BLaER1 treated with 17β-estradiol and CSF1 and Interleukin-3, amounts not matched to agents 10 nM and 100 nM (cell line): ENCODE measurements around the gene TSPAN14.
"Not testable (repeated sequence)": the region's sequence is repeated elsewhere in the genome, so short reads cannot be mapped to it uniquely, and the experiment has no call there.

Source experiments
- H3K27ac ChIP-seq, 11 experiments: shearing (Covaris generic); formaldehyde crosslinking; 2 replicates each; pipeline ENCODE4 v1.8.1; 2022
- H3K27me3 ChIP-seq, 11 experiments: shearing (Covaris generic); formaldehyde crosslinking; 2 replicates each; pipeline ENCODE4 v1.8.1; 2022
- H3K36me3 ChIP-seq, 11 experiments: shearing (Covaris generic); formaldehyde crosslinking; 2 replicates each; pipeline ENCODE4 v1.8.1; 2022
- H3K4me1 ChIP-seq, 10 experiments: shearing (Covaris generic); formaldehyde crosslinking; 2 replicates each; pipeline ENCODE4 v1.8.1; 2022
- H3K4me2 ChIP-seq, 11 experiments: shearing (Covaris generic); formaldehyde crosslinking; 2 replicates each; pipeline ENCODE4 v1.8.1; 2022
- H3K4me3 ChIP-seq, 10 experiments: shearing (Covaris generic); formaldehyde crosslinking; 2 replicates each; pipeline ENCODE4 v1.8.1; 2022
- H3K9ac ChIP-seq, 11 experiments: shearing (Covaris generic); formaldehyde crosslinking; 2 replicates each; pipeline ENCODE4 v1.8.1; 2022
- H3K9me3 ChIP-seq, 11 experiments: shearing (Covaris generic); formaldehyde crosslinking; replicated peaks in 1 of 11; 2 replicates each; pipeline ENCODE4 v1.8.1; 2022
- H4K20me1 ChIP-seq, 11 experiments: shearing (Covaris generic); formaldehyde crosslinking; 2 replicates each; pipeline ENCODE4 v1.8.1; 2022
- Cebpa-rat ChIP-seq, 11 experiments: shearing (Covaris generic); IDR thresholded peaks; 2 replicates each; pipeline ENCODE4 v1.8.1; 2022

Gene TSPAN14

DNA sequence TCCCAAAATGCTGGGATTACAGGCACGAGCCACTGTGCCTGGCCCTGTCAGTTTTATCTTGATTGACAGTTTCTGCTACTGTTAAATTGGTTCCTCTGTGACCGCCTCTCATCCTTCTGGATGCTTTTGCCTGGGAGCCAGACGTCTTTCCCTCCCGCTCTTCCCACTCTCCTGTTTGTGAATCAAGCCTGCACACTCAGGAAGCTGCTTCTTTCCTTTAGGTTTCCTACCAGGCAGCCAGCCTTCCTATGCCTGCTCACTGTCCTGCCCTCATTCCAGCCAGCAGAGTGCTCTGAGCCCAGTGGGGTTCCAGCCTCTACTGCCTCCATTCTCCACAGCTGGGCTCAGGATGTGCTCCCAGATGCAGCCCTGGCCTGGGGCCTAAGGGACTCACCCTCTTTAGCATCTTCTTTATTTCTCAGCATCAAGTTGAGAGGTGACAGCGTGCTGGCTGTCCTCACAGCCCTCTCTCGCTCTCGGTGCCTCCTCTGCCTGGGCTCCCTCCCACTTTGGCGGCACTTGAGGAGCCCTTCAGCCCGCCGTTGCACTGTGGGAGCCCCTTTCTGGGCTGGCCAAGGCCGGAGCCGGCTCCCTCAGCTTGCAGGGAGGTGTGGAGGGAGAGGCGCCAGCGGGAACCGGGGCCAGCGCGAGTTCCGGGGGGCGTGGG lies 88.7 kb downstream of the TSPAN14 start:
- Histone ChIP-seq H4K20me1 (no peaks in the 10 kb centered on the region), H3K9me3 (peaks cover 0 to 28% (median 12%) of the 10 kb centered on the region in 11 experiments; a peak in 16 of 22 replicates), H3K27me3 (peaks cover 0 to 18% (median 0%) of the 10 kb centered on the region in 11 experiments; a peak in 3 of 22 replicates), H3K9ac (peak overlapping the region in 7 of 11 experiments; percentile 88 to 92 (median 92); a peak in 12 of 22 replicates), H3K4me2 (peak overlapping the region; percentile 94 to 100 (median 98); a peak in 20 of 22 replicates), H3K36me3 (peaks cover 0 to 45% (median 6%) of the 10 kb centered on the region in 11 experiments; a peak in 10 of 22 replicates), H3K4me1 (peaks cover 59 to 95% (median 82%) of the 10 kb centered on the region in 10 experiments), H3K27ac (peak overlapping the region in 10 of 11 experiments; percentile 18 to 97 (median 94); a peak in 18 of 22 replicates), H3K4me3 (peak overlapping the region in 3 of 10 experiments; percentile 6 to 36 (median 14); a peak in 3 of 20 replicates)
- no peak for TF ChIP-seq Cebpa-rat (IDR thresholded peaks at IDR 0.05)

DNA sequence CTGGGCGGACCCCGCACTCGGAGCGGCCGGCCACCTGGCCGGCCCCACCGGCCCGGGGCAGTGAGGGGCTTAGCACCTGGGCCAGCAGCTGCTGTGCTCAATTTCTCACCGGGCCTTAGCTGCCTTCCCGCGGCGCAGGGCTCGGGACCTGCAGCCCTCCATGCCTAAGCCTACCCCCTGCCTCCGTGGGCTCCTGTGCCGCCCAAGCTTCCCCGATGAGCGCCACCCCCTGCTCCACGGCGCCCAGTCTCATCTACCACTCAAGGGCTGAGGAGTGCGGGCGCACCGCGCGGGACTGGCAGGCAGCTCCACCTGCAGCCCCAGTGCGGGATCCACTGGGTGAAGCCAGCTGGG lies 89.2 kb downstream of the TSPAN14 start:
- Histone ChIP-seq H3K4me2 (peak overlapping the region in 9 of 11 experiments; percentile 94 to 100 (median 98); a peak in 12 of 22 replicates), H3K4me3 (peak overlapping the region in 3 of 10 experiments; percentile 6 to 36 (median 14); a peak in 2 of 20 replicates), H3K9ac (peak overlapping the region in 3 of 11 experiments; percentile 91 to 92 (median 92); a peak in 3 of 22 replicates), H3K9me3 (peaks cover 0 to 28% (median 12%) of the 10 kb centered on the region in 11 experiments; a peak in 16 of 22 replicates), H3K27me3 (peaks cover 0 to 12% (median 0%) of the 10 kb centered on the region in 11 experiments; a peak in 3 of 22 replicates), H3K27ac (peak overlapping the region in 8 of 11 experiments; percentile 91 to 97 (median 96); a peak in 16 of 22 replicates), H3K4me1 (peaks cover 55 to 95% (median 82%) of the 10 kb centered on the region in 10 experiments), H3K36me3 (peaks cover 0 to 50% (median 6%) of the 10 kb centered on the region in 11 experiments; a peak in 10 of 22 replicates)
- H4K20me1 ChIP-seq, result not testable (repeated sequence)

DNA sequence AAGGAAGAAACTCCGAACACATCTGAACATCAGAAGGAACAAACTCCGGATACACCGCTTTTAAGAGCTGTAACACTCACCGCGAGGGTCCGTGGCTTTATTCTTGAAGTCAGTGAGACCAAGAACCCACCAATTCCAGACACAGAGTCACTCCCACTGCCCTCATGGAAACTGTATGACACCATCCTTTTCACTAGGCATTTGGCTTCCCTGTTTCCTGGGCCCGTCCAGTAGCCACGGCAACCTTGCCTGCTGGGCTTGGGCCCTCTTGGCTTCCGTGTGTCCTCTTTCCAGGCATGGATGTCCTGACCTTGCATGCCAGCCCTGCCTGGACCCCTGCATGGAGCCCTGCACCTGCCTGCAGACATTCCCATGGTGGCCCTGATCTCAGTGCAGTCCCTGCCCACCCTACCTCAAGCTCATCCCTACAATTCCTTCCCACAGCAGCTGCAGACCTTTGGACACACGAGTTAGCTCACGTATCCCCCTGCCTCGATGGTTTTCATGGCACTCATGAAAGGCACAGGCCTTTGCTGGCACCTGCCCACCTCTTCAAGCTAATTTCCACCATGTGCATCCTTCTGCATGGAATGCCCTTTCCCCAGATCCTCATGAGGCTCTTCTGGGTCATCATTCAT lies 90.3 kb downstream of the TSPAN14 start:
- peaks cover 0 to 51% (median 6%) of the 10 kb centered on the region in 11 experiments; a peak in 10 of 22 replicates for H3K36me3 ChIP-seq
- H3K4me1 ChIP-seq, result peaks cover 44 to 95% (median 82%) of the 10 kb centered on the region in 10 experiments
- H3K9ac ChIP-seq, result no peak overlapping the region
- H3K4me2 ChIP-seq, result peak overlapping the region in 9 of 11 experiments; percentile 18 to 48 (median 35); a peak in 12 of 22 replicates
- peak overlapping the region in 8 of 11 experiments; percentile 7 to 65 (median 37); a peak in 11 of 22 replicates for H3K27ac ChIP-seq
- no peak for TF ChIP-seq Cebpa-rat (IDR thresholded peaks at IDR 0.05)
- H3K27me3 ChIP-seq, result peaks cover 0 to 3% (median 0%) of the 10 kb centered on the region in 11 experiments; a peak in 1 of 22 replicates
- H3K9me3 ChIP-seq, result peaks cover 0 to 28% (median 12%) of the 10 kb centered on the region in 11 experiments; a peak in 16 of 22 replicates
- no peaks in the 10 kb centered on the region for H4K20me1 ChIP-seq
- H3K4me3 ChIP-seq, result no peak overlapping the region

DNA sequence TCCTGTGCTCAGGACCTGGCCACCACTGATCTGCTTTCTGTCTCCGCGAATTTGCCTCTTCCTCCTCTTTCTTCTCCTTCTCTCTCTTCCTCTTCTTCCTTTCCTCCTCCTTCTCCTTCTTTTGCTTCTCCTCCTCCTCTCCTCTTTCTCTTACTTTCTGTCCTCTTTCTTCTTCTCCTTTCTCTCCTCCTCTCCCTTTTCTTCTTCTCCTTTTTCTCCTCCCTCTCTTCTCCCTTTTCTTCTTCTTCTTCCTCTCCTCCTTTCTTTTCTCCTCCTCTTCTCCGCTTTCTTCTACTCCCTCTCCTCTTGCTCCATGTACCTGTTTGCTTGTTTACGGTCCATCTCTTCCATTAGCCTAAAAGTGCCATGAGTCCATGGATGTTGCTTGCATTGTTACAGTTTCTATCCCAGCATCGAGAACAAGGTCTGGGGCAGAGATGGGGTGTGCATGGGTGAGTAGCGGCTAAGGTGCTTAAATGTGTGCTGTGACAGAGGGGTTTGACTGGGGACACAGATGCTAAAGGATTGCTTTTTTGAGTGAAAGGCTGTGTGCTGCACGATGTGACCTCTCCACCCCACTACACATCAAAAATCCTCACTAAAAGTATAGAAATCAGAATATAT lies 91.3 kb downstream of the TSPAN14 start:
- no peak overlapping the region for H3K4me3 ChIP-seq

DNA sequence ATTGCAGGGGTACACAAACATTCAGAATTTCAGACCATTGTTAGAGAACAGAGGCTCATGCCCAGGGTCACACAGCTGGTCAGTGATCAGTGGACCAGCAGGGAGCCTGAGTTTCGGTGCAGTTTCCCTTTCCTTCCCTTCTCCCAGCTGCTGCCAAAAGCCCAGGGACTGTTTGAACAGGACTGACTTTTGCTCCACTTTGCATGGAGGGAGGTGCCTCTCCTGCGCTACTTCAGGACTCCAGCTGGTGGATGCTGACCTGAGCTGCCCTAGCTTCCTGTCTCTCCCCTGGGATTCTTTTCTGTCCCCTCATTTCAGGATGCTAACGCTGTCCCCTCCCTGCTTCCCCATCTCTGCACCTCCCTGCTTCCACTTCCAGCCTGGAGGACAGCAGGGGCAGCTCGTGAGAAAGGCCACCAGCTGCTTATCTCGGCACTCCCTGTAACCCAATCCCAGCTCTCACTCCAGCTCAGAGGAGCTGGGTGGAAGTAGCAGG lies 98.1 kb downstream of the TSPAN14 start:
- no peaks in the 10 kb centered on the region for H4K20me1 ChIP-seq
- H3K4me2 ChIP-seq, result peak overlapping the region in 5 of 11 experiments; percentile 0 to 22 (median 20); a peak in 4 of 22 replicates
- no peak overlapping the region for H3K9ac ChIP-seq
- no peak for TF ChIP-seq Cebpa-rat (IDR thresholded peaks at IDR 0.05)
- no peak overlapping the region for H3K4me3 ChIP-seq
- H3K27me3 ChIP-seq, result no peaks in the 10 kb centered on the region
- peaks cover 6 to 46% (median 34%) of the 10 kb centered on the region in 10 experiments; a peak in 18 of 20 replicates for H3K4me1 ChIP-seq
- H3K36me3 ChIP-seq, result peaks cover 0 to 56% (median 4%) of the 10 kb centered on the region in 11 experiments; a peak in 8 of 22 replicates
- H3K9me3 ChIP-seq, result peaks cover 0 to 30% (median 14%) of the 10 kb centered on the region in 11 experiments; a peak in 16 of 22 replicates
- no peak overlapping the region for H3K27ac ChIP-seq

More for the DNA sequence above, 91.3 kb downstream of the TSPAN14 start:
- peaks cover 0 to 28% (median 12%) of the 10 kb centered on the region in 11 experiments; a peak in 16 of 22 replicates for H3K9me3 ChIP-seq
- peaks cover 0 to 51% (median 6%) of the 10 kb centered on the region in 11 experiments; a peak in 10 of 22 replicates for H3K36me3 ChIP-seq
- peak overlapping the region in 3 of 11 experiments; percentile 5 to 40 (median 34); a peak in 2 of 22 replicates for H3K27ac ChIP-seq
- H3K4me1 ChIP-seq, result peaks cover 34 to 90% (median 76%) of the 10 kb centered on the region in 10 experiments
- H4K20me1 ChIP-seq, result no peaks in the 10 kb centered on the region
- no peak overlapping the region for H3K9ac ChIP-seq
- H3K27me3 ChIP-seq, result no peaks in the 10 kb centered on the region
- TF ChIP-seq Cebpa-rat (IDR thresholded peaks at IDR 0.05), result no peak
- H3K4me2 ChIP-seq, result peak overlapping the region in 5 of 11 experiments; percentile 24 to 48 (median 41); a peak in 10 of 22 replicates

DNA sequence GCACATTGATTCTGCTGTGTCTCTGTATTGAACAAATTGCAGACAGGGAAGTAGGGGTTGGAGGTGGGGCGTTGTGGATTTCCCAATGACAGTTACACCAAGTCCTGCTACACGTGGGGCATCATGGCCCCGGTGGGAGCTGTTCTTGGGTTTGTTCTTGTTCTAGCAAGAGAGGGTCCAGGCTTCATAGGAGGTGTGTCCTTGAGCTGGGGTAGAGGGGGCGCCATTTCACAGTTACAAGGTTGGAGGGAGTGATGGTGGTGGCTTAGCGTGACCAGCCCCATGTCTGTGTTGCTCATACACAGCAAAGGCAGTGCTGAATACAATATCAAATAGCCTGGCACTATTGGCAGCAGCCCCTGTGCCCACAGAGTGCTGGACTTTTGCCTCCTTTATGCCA lies 99.3 kb downstream of the TSPAN14 start:
- H3K4me1 ChIP-seq, result peaks cover 0 to 40% (median 22%) of the 10 kb centered on the region in 10 experiments; a peak in 17 of 20 replicates
- no peak for TF ChIP-seq Cebpa-rat (IDR thresholded peaks at IDR 0.05)

DNA sequence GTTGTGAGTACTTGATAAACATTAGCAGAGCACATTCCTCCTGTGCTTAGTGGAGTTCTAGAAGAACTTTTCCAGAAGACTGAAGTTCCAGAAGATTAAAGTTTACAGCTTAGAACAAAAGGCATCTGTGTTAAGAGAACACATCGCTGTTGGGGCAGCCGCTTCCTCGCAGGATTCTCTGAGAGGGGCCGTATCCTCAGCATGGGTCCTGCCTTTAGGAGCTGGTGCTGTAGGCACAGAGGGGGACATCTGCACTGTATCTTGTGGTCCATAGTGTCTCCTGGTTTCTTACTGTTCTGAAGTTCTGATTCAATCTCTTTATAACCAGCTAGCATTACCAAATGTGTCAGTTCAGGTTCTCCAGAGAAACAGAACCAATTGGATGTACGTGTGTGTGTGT lies 99.9 kb downstream of the TSPAN14 start:
- TF ChIP-seq Cebpa-rat (IDR thresholded peaks at IDR 0.05), result no peak
- no peak overlapping the region for H3K4me2 ChIP-seq
- peaks cover 0 to 30% (median 14%) of the 10 kb centered on the region in 11 experiments; a peak in 16 of 22 replicates for H3K9me3 ChIP-seq
- H3K9ac ChIP-seq, result no peak overlapping the region
- H3K27ac ChIP-seq, result no peak overlapping the region
- no peak overlapping the region for H3K4me3 ChIP-seq
- no peaks in the 10 kb centered on the region for H3K27me3 ChIP-seq
- H3K36me3 ChIP-seq, result peaks cover 0 to 45% (median 4%) of the 10 kb centered on the region in 11 experiments; a peak in 7 of 22 replicates
- H4K20me1 ChIP-seq, result no peaks in the 10 kb centered on the region
- H3K4me1 ChIP-seq, result peaks cover 0 to 35% (median 16%) of the 10 kb centered on the region in 10 experiments; a peak in 17 of 20 replicates

More for the DNA sequence above, 99.3 kb downstream of the TSPAN14 start:
- H3K9me3 ChIP-seq, result peaks cover 0 to 30% (median 14%) of the 10 kb centered on the region in 11 experiments; a peak in 16 of 22 replicates
- H3K4me2 ChIP-seq, result no peak overlapping the region
- peaks cover 0 to 45% (median 4%) of the 10 kb centered on the region in 11 experiments; a peak in 7 of 22 replicates for H3K36me3 ChIP-seq
- no peak overlapping the region for H3K27ac ChIP-seq
- H3K4me3 ChIP-seq, result no peak overlapping the region
- H3K9ac ChIP-seq, result no peak overlapping the region
- H4K20me1 ChIP-seq, result no peaks in the 10 kb centered on the region
- H3K27me3 ChIP-seq, result no peaks in the 10 kb centered on the region

DNA sequence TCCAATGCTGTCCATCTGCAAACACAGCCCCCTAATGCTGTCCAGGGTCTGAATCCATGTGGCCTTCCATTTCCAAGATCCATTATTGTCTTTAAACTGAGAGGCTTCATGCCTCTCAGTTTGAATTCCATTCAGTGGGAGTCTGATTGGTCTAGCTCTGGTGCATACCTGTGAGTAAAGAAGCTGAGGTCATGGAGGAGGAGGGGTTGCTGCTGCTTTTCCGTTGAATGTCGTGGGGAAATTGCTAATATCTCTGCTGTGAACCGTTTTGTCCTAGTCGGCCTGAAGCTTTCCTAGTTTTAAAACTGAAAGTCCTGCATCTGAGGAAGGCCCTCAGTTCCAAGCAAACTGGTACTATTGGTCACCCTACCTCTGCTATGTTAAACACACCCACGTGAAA lies 101.3 kb downstream of the TSPAN14 start:
- no peak overlapping the region for H3K4me2 ChIP-seq
- no peaks in the 10 kb centered on the region for H4K20me1 ChIP-seq
- H3K4me1 ChIP-seq, result peaks cover 0 to 22% (median 9%) of the 10 kb centered on the region in 10 experiments; a peak in 10 of 20 replicates
- no peak overlapping the region for H3K4me3 ChIP-seq
- no peaks in the 10 kb centered on the region for H3K27me3 ChIP-seq
- peaks cover 0 to 48% (median 4%) of the 10 kb centered on the region in 11 experiments; a peak in 7 of 22 replicates for H3K36me3 ChIP-seq
- TF ChIP-seq Cebpa-rat (IDR thresholded peaks at IDR 0.05), result no peak
- H3K9ac ChIP-seq, result no peak overlapping the region
- no peak overlapping the region for H3K27ac ChIP-seq
- peaks cover 0 to 30% (median 14%) of the 10 kb centered on the region in 11 experiments; a peak in 16 of 22 replicates for H3K9me3 ChIP-seq
